HG02943 (cell line): ENCODE data around the gene MESP2.

Experiments used
- ATAC-seq: cut with Tn5 transposase; IDR thresholded peaks from one replicate; pipeline ENCODE4 v1.9.1; 2021; ENCODE audit warnings: mild to moderate bottlenecking, low read depth, moderate library complexity; ENCODE audit not compliant: unreplicated experiment

MESP2 gene

DNA sequence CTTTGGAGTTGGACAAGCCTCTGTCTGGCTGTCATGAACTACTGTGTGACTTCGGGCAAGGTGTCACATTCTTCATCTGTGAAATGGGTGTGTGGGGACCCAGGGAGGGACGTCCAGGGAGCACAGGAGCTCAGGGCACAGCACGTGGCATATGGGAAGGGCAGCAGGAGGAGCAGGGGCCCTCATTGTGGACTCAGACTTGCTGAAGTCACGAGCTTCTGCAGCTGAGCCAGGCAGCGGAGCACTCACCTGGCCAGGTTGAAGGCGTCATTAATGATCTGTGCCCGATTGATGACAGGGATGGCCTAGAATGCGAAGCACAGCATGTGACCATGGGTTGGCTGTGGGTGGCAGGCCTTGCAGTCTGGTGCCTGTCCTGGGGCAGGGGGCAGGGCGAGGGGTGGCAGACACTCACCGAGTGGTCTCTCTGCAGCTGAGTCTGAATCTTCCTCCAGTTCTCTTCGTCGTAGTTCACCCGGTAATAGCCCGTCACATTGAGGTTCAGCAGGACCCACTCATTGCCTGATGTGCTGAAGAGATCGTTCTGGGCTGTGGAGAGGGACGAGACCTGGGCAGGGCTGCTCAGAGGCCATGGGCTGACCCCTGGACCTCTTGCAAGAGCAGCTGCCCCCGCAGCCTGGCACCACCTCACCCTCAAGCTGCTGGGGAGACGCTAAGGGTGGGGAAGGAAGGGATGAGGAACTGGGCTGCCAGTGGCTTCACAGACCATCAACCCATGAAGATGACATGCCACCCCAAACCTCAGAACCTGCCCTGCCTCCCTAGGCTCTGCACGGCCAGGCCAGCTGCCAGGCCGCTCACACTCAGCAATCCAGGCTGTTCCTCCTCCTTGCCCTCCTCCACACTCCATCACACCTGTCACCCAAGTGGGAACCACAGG lies 23.1 kb downstream of the MESP2 start:
- ATAC-seq: no peak

DNA sequence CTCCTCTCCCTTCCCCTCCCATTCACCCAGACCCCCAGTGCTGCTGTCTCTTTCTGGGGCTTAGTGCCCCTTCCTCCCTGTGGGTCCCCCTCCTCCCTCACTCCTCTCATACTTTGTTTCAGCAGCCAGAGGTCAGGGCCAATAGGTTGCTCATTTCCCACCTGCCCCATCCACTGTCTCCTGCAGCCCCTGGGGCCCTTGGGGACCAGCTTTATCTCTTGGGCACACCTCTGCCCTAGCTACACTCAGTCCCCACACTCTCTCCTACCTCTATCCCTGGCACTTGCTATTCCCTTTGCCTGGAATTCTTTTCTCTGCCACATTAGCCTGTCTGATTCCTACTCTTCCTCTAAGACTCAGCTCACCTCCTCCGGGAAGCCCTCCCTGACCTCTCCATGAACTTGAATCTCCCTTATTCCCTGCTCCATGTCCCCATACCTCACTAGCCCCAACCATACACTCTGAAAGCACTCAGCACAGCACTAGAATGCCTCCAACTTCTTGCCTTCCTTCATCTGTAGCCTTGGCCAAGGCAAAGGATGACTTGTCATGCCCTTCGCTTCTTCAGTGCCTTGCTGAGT lies 23.9 kb downstream of the MESP2 start:
- no peak for ATAC-seq

DNA sequence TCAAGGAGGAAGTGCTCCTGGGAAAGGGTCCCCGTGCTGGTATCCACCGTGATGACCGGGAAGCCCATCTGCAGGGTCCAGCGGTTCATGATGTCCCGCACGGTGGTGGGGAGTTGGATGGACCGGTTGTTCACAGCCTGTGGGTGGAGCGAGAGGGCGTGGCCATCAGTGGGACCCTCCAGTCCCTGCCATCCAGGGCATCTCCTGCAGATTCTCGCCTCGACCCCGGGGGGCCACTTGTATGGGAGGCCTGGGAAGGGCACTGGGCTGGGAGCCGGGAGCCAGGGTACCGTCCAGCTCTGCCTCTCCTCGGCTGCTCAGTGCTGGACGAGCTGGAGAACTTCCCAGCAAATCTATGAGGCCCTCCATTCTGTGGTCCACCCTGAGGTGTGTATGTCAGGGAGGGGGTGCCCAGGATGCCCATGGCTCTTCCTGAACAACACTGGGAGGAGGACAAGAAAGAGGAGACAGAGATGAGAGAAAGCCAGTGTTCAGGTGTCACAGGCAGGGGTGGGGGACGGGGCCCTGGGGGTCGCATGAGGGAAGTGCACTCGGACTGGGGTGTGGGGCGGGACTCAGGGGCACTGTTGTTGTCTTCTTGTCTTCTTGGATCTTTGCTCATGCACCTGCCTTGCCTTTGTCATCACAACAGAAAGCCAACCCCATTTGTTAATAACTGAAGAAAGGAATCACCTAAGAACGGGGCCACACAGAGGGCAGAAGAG lies 25.5 kb downstream of the MESP2 start:
- no peak for ATAC-seq

DNA sequence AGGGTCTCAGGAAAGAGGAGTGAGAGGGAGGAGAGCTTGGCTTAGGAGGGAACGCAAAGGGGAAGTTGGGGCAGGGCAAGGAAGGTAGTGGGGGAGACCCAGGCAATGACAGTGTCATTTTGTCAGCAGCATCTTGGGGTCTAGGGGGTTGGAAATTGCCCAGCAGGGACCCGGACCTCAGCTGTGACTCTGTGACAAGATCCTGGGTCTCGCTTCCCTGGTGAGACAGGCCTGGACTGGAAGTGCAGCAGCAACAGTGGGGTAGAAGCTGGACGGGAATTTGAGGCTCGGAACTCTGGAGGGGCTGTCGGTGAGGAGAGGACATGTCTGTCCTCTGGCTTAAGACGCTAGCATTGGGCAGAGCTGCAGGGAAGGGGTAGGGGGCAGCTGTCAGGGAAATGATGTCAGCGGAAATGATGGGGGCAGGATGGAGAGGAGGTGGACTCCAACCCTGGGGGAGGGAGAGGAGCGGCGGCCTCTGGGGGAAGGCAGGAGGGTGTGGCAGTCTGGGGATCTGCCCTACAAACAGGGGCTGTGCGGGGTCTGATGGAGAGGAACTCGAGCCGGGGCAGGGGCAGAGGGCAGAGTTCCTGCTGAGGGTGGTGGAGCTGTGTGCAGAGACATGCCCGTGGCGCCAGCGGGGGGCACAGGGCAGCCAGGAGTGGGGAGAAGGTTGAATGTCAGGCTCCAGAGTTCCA lies 26.2 kb downstream of the MESP2 start:
- ATAC-seq: no peak

DNA sequence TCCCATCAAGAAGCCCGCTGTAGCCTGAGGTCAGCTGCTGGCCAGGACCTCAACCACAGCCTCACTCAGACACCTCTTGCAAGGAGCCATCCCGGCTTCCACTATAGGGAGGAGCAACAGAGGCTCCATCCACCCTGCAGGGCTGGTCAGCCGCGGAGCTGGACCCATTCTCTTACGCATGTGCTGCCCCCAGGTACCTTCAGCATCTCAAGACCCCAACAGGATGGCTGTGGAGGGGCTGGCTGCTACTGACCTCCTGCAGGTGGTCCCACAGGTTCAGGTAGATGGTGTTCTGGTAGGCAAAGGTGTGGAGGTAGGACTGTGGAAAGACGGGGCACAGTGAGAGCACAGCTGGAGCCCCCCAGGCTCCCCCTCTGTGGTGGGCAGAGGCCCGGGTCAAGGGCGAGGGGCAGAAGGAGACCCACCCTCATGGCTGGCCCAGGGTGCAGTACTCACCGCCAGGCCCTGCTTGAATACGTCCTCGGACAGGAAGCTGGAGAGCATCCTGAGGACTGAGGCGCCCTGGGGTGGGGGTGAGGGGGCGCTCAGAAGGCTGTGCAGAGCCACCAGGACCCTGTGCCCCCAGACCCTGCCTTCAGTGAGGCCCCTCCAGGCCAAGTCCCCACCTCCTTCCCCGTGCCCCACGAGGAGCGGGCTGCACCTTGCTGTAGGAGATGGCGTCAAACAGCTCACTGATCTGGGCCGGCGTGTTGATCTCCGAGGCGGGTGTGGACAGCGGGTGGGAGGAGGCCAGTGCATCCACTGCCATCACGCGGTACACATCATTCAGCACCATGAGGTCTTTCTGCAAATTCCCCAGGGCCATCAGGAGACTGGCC lies 27.1 kb downstream of the MESP2 start:
- ATAC-seq: no peak

DNA sequence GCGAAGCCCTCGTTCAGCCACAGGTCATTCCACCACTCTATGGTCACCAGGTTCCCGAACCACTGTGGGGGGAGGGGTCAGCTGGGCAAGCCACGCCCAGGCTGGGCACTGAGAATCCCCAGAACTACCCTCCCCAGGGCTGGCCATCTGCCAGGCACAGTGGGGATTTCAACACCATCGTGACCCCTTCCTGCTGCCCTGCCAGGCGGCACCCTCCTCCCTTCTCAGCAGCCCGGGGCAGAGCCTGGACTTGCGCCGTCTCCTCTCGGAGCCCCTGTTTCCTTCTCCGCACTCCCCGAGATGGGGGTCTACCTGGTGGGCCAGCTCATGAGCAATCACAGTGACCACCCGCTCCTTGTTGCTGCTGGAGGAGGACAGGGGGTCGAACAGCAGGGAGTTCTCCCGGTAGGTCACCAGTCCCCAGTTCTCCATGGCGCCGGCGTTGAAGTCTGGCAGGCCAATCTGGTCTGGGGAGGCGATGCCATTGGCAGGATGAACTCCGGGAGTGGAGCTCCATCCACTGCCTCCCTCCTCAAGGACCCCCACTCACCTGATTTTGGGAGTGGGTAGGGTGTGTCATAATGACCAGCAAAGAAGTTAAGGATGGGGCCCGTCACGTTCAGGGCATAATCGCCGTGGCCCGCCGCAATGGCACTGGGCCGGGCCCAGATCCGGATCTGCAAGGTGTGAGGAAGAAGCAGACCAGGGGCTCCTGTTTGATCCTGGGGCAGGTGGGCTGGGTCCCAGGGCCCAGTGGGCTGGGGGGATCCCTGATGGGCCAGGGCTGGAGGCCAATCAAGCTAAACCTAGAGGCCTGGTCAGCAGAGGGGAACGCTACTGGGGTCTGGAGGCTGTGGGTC lies 28.0 kb downstream of the MESP2 start:
- no peak for ATAC-seq

DNA sequence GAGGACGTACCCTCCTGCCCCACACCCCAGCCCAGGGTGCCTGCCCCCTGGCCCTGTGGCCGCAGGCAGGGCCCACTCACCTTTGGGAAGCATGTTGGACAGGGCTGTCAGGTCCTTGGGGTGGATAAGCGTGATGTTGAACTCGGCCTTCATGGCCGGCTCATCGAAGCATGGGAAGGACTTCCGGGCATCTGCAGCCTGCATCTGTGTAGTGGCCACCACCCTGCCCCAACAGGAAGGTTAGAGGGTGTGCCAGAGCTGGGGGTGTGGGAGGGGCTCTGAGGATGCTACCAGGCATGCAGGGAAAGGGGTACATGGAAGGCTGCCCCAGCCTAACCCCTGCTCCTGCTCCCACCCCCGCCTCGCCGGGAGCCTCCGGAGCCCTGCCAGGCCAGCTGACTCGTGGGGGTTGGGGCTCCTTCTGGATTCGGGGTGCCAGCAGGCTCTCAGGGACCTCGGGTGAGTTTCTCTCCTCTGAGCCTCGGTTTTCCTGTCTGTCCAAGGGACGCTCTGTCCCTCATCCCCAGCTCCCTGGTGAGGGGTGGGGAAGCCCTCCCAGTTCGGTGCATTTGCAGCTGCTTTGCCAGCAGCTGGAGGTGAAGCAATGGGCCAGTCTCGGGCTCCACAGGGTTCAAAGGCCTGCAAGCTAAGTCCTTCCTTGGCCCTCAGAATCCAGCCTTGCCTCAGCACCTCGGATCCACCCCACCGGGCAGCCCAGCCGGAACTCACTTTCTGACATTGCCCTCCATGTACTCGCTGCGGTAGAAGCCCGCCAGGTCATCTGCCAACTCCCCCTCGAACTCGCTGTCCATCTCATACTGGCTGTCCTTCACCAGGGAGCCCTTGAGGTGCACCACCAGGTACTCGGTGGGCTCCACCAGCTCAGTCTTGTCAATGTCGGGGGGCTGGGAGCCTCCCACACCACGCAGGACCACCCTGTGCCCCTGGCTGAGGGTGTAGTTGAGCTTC lies 29.4 kb downstream of the MESP2 start:
- ATAC-seq: no peak

DNA sequence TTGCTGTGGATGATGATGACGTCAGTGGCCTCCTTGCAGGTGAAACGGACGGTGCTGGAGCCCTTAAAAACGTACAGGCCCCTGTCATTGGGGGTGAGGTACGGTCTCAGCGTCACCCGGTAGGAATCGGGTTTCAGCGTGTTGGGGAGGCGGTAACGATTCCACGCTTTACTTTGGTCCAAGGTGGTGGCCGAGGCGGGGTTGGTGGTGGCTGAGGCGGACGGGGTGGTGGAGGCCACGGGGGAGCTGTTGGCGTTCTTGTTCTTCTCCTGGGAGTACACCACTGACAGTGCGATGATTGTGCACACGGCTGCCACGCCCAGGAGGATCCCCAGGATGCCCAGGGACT lies 30.1 kb downstream of the MESP2 start:
- ATAC-seq: no peak

DNA sequence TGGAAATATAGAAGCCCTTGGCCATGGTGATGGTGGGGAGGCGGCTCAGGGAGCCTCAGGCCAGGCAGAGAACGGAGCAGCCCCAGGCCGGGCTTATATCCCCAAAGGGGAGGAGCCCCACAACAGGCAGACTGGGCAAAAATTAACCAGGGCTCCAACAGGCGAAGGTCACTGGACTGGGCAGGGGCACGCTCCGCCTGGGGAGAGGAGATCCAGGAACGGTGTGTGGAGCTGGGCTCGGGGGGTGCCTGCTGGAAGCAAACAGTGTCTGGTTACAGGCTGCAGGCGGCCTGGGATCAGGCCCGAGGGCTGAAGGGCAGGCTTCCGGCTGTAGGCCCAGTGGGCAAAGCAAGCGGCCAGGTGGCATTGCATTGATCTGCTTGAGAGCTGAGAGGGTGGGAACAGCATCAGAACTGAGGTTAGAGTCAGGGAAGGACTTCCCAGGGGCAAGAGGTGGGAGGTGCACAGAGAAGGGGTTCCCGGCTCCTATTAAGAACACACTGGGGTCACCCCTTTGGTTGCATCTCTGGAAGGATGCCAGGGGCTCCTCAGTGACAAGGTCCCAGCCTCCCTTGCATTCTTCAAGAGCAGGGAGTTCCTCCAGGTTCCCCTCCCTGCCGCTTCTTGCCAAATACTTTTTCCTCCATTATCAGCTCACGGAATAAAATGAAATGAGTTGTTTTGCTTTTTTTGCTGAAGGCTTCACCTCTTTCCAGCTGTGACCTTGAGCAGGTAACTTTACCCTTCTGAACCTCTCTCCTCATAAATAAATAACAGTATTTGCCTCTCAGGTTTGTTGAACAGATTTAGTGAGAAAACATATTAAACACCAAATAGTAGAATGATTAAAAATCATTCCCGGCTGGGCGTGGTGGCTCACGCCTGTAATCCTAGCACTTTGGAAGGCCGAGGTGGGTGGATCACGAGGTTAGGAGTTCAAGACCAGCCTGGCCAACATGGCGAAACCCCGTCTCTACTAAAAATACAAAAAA lies 30.7 kb downstream of the MESP2 start:
- ATAC-seq: no peak

DNA sequence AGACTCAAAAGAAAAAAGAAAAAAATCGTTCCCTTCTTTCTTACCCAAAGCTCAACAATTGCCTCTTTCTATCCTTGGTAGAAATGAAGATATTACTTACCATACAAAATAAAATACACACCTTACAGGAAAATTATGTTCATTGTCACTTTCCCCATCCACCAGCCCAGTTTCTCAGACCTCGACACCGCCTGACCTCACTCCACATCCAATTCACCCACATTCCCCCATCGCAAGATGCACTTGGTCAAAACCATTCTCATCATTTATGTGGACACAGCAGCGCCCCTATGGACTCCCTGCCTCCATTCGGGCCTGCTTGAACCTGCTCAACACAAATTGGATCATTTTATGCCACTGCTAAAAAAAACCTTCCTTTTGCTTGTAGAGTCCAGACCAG lies 31.6 kb downstream of the MESP2 start:
- ATAC-seq: no peak

DNA sequence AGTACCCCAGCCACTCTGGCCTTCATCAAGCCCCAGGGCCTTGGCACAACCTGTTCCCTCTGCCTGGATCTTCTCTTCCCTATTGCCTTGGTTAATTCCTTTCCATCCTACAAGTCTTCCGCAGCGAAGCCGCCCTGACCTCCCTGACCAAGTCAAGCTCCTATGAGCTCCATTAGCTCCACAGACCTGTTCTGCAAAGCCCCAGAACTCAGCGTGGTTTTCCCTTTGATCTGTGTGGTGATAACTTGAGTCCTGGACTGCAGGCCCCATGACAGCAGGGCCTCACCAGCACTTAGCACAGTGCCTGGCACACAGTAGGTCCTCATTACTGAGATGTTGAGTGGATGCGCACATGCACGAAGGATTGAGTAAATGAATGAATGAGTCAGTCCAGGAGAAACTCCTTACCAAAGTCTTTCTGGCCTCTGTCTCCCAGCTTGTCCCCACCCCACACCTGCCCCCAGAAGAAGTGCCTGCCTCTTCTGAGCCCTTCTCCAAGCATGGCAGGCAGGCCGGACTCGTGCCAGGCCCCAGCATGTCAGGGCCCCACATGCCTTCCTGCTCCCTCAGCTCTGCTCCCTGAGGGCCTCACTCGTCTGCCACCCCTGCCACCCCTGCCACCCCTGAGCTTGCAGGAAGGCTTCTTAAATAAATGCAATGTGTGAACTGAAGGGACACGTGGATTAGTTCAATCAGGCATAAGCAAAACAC lies 32.2 kb downstream of the MESP2 start:
- no peak for ATAC-seq

DNA sequence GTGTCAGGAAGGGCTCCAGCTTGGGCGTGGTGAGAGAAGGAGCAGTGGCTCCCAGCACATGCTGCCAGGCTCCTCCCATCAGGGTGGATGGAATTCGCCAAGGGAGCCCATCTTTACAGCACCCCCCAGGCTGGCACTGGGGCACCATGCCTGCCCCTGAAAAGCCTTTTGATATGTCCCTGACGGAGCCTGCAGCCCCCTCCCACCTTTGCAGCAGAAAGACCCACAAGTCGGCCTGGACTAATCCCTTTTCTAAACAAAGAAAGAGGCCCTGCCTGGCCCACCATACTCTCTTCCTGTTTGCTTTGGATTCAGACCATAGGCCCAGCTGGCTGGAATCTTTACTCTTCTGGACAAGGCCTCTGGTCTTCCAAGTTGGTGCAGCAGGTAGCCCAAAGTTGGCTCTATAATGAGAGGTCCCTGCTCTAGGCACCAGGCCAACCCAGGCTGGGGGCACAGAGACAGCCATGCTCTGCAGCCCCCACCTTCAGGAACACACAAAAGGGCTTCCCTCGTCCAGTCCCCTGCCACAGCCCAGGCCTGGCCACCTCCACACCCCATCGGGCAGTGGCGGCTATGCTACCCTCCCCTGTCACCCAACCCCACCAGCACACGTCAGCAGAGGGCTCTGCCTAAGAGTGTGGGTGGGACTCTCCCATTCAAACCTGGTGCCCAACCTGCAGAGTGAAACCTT lies 33.1 kb downstream of the MESP2 start:
- ATAC-seq: no peak

DNA sequence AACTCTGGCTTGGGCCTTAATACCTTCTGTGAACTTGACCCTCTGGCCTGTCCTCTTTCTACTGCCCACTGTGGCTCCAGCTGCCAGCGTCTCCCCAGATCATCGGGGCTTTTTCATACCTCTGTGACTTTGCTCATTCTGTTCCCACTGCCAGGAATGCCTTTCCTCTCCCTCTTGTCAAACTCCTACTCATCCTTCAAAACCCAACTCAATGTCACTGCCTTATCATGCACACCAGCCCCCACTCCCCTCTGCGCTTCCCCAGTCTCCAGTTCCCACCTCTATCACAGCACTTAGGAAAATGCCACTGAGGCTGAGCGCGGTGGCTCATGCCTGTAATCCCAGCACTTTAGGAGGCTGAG lies 33.6 kb downstream of the MESP2 start:
- no peak for ATAC-seq

DNA sequence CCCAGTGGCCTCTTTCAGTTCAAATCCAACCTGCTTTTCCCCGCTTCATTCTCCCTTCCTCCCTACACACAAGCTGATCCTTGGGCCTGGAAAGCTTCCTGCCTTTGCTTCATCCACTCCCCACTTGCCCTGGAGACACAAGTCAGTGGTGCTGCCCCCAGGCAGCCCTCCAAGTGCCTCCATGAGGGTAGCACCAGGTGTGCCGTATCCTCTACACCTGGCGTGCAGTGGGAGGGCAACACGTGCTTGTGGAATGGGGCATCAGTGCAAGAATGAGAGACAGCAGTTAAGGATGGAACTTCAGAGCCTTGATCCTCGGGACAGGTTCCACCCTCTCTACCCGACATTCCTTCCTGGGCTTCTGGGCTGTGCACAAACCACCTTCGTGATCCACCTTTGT lies 34.7 kb downstream of the MESP2 start:
- ATAC-seq: no peak

DNA sequence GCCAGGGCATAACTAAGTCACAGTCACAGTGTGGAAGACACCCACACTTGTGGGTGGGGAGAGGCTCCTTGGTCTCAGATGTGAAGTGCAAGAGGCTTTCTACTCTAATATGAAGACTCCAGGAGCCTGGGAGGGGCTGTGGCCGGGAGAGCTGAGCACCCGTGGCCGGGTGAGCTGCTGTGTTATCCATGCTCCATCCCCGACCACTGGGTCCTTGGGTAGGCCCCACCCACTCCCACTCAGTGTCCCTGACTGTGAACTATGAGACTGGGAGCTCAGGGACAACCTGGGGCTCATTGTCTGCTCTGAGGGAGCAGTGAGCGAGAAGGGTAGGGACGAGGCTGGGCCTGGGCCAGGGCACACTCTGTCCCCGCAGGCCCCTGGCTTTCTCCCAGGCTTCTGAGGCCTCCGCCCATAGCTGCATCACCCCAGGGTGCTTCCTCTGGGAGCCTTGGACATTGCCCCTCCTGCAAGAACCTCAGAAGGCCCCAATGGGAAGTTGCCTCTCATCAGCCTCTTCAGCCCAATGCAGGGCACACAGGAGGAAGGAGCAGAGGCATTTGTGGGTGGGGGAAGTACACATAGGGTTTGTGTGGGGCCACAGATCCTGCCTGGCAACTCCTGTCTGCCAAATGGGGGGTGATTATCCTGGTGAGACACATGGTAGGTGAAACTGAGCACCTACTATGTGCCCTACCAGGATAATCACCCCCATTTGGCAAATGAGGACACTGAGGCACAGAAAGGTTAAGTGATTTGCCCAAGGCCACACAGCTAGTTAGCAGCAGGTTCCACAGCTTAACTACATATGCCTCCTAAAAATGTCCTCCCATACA lies 36.1 kb downstream of the MESP2 start:
- ATAC-seq: no peak
